NCI-H2029 treated with DMSO at 0.1 percent for 48 hours (cell line): ENCODE data around the gene CYB5R4.

Source experiments
- DNase-seq: peaks from one replicate; lab custom pipeline; 2025; lab: John Stamatoyannopoulos, UW

CYB5R4 gene

GRCh38 chr6:83984411-83984810 lies 124.9 kb downstream of the CYB5R4 start:
- no peak for DNase-seq

- no peak for DNase-seq
These were observed 125.8 kb downstream of the CYB5R4 start for GRCh38 chr6:83985308-83985713.

GRCh38 chr6:83985715-83986114 lies 126.2 kb downstream of the CYB5R4 start:
- DNase-seq, result no peak

- no peak for DNase-seq
These were observed 138.6 kb downstream of the CYB5R4 start for GRCh38 chr6:83998021-83998584.

GRCh38 chr6:84001119-84001518 lies 141.6 kb downstream of the CYB5R4 start:
- no peak for DNase-seq

GRCh38 chr6:84002226-84002625 lies 142.7 kb downstream of the CYB5R4 start:
- DNase-seq, result no peak

GRCh38 chr6:84003131-84003530 lies 143.6 kb downstream of the CYB5R4 start:
- DNase-seq, result no peak

- DNase-seq, result no peak
These were observed 144.2 kb downstream of the CYB5R4 start for GRCh38 chr6:84003654-84004053.

- no peak for DNase-seq
These were observed 148.4 kb downstream of the CYB5R4 start for GRCh38 chr6:84007871-84008270.

GRCh38 chr6:84013354-84013753 lies 153.9 kb downstream of the CYB5R4 start:
- no peak for DNase-seq

- DNase-seq, result no peak
These were observed 154.4 kb downstream of the CYB5R4 start for GRCh38 chr6:84013931-84014330.

GRCh38 chr6:84016029-84016428 lies 156.5 kb downstream of the CYB5R4 start:
- no peak for DNase-seq
